ENCODE measurements around the gene CSRNP3.

CSRNP3 gene

GRCh38 chr2:165431014-165431413 lies 38.5 kb upstream of the CSRNP3 start:
- no peak for DNase-seq (ENCODE audit: low read depth)
- no peak for TF ChIP-seq CTCF (conservative IDR thresholded peaks at IDR 0.05; ENCODE audit: control insufficient read depth, insufficient read depth, low read depth, low read length)
- no peak overlapping the region for H3K4me3 ChIP-seq (ENCODE audit: control insufficient read depth, low read depth, low read length)

GRCh38 chr2:165432234-165432966 lies 37.1 kb upstream of the CSRNP3 start:
- DNase-seq (ENCODE audit: low read depth), result no peak
- no peak for TF ChIP-seq CTCF (conservative IDR thresholded peaks at IDR 0.05; ENCODE audit: control insufficient read depth, insufficient read depth, low read depth, low read length)
- H3K4me3 ChIP-seq (ENCODE audit: control insufficient read depth, low read depth, low read length), result no peak overlapping the region

GRCh38 chr2:165434865-165435496 lies 34.5 kb upstream of the CSRNP3 start:
- no peak for TF ChIP-seq CTCF (conservative IDR thresholded peaks at IDR 0.05; ENCODE audit: control insufficient read depth, insufficient read depth, low read depth, low read length)
- DNase-seq (ENCODE audit: low read depth), result no peak
- no peak overlapping the region for H3K4me3 ChIP-seq (ENCODE audit: control insufficient read depth, low read depth, low read length)

GRCh38 chr2:165435611-165436010 lies 33.9 kb upstream of the CSRNP3 start:
- TF ChIP-seq CTCF (conservative IDR thresholded peaks at IDR 0.05; ENCODE audit: control insufficient read depth, insufficient read depth, low read depth, low read length), result no peak
- H3K4me3 ChIP-seq (ENCODE audit: control insufficient read depth, low read depth, low read length), result no peak overlapping the region
- DNase-seq (ENCODE audit: low read depth), result no peak

GRCh38 chr2:165436559-165436958 lies 32.9 kb upstream of the CSRNP3 start:
- H3K4me3 ChIP-seq (ENCODE audit: control insufficient read depth, low read depth, low read length), result no peak overlapping the region
- no peak for TF ChIP-seq CTCF (conservative IDR thresholded peaks at IDR 0.05; ENCODE audit: control insufficient read depth, insufficient read depth, low read depth, low read length)
- DNase-seq (ENCODE audit: low read depth), result no peak

GRCh38 chr2:165440367-165440766 lies 29.1 kb upstream of the CSRNP3 start:
- no peak overlapping the region for H3K4me3 ChIP-seq (ENCODE audit: control insufficient read depth, low read depth, low read length)
- no peak for TF ChIP-seq CTCF (conservative IDR thresholded peaks at IDR 0.05; ENCODE audit: control insufficient read depth, insufficient read depth, low read depth, low read length)
- peak; percentile 87 for DNase-seq (ENCODE audit: low read depth)

All from fibroblast of mammary gland (primary cell).